Smooth muscle cell (in vitro differentiated cells): ENCODE results near the gene MC2R. TPM values are rescaled to one million over a fixed set of nuclear protein-coding genes. Genes with fewer than 3 reads are reported as not detected.

ENCODE experiments used
- DNase-seq: peaks from one replicate; lab custom pipeline; 2025; ENCODE audit not compliant: unreplicated experiment; lab: John Stamatoyannopoulos, UW
- H2AFZ ChIP-seq: fragments of 200-600 bp; sonication (generic); 2 replicates; pipeline ENCODE4 v1.6.0; 2016; ENCODE audit warnings: antibody characterized with exemption, low read depth, mild to moderate bottlenecking
- H3F3A ChIP-seq: fragments of 200-600 bp; sonication (generic); 2 replicates; pipeline ENCODE4 v1.6.0; 2017; ENCODE audit warnings: antibody characterized with exemption, low read depth
- H3K27ac ChIP-seq: fragments of 200-600 bp; sonication (generic); 2 replicates; pipeline ENCODE4 v1.5.1; 2016; ENCODE audit warnings: low read depth, mild to moderate bottlenecking
- H3K27me3 ChIP-seq: fragments of 200-600 bp; sonication (generic); 2 replicates; pipeline ENCODE4 v1.6.1; 2016; ENCODE audit warnings: low read depth, mild to moderate bottlenecking
- H3K36me3 ChIP-seq: fragments of 200-600 bp; sonication (generic); 2 replicates; pipeline ENCODE4 v1.5.1; 2016; ENCODE audit warnings: low read depth
- H3K4me1 ChIP-seq: fragments of 200-600 bp; sonication (generic); 2 replicates; pipeline ENCODE4 v1.5.1; 2016; ENCODE audit warnings: low read depth
- H3K4me2 ChIP-seq: fragments of 200-600 bp; sonication (generic); 2 replicates; pipeline ENCODE4 v1.6.0; 2016; ENCODE audit warnings: mild to moderate bottlenecking
- H3K4me3 ChIP-seq: fragments of 200-600 bp; sonication (generic); 2 replicates; pipeline ENCODE4 v1.5.1; 2016; ENCODE audit warnings: mild to moderate bottlenecking
- H3K79me2 ChIP-seq: fragments of 200-600 bp; sonication (generic); 2 replicates; pipeline ENCODE4 v1.6.0; 2016; ENCODE audit warnings: low read depth, mild to moderate bottlenecking
- H3K9ac ChIP-seq: fragments of 200-600 bp; sonication (generic); 2 replicates; pipeline ENCODE4 v1.6.0; 2016; ENCODE audit warnings: low read depth
- H3K9me3 ChIP-seq: fragments of 200-600 bp; sonication (generic); replicated peaks from 2 replicates; pipeline ENCODE4 v1.5.1; 2016; ENCODE audit warnings: low read depth
- H4K20me1 ChIP-seq: fragments of 200-600 bp; sonication (generic); 2 replicates; pipeline ENCODE4 v1.6.0; 2016; ENCODE audit warnings: low read depth
- CTCF ChIP-seq: fragments of 200-600 bp; sonication (generic); IDR thresholded peaks from 2 replicates; pipeline ENCODE4 v1.5.1; 2017; ENCODE audit warnings: borderline replicate concordance, mild to moderate bottlenecking, antibody characterized with exemption; ENCODE audit not compliant: insufficient read depth, poor library complexity, severe bottlenecking
- WGBS: methylation state at CpG from one replicate; pipeline ENCODE4 v1.1.7; 2016; ENCODE audit warnings: low lambda C conversion rate; 5-methylcytosine and 5-hydroxymethylcytosine counted together
- polyA plus RNA-seq: library from polyadenylated mRNA; unstranded; fragments of >200 nt; fragmentation: Nextera tagmentation; extraction: Ambion mirVana; gene quantifications from 2 replicates; pipeline ENCODE4 v1.2.1, GENCODE V29; 2016
- total RNA-seq: library from RNA; depleted of rRNA; stranded (reverse); fragments of >200 nt; gene quantifications from 2 replicates; pipeline ENCODE4 v1.2.3, GENCODE V29; 2014

The MC2R gene
- total and polyA plus RNA-seq, 2 experiments from 2014 or later: not detected

- no peak overlapping the region for H3K27ac ChIP-seq
- no peak overlapping the region for H3K9ac ChIP-seq
- no peaks in the 10 kb centered on the region for H3K79me2 ChIP-seq
- H2AFZ ChIP-seq: no peak overlapping the region
- H3K4me2 ChIP-seq: no peak overlapping the region
- no peaks in the 10 kb centered on the region for H3K36me3 ChIP-seq
- H3K4me1 ChIP-seq: no peaks in the 10 kb centered on the region
- no peaks in the 10 kb centered on the region for H3K27me3 ChIP-seq
- H3K9me3 ChIP-seq: no peaks in the 10 kb centered on the region
- 93% methylated on average over 6 of the region's 6 CpGs for WGBS
- H3K4me3 ChIP-seq: no peak overlapping the region
- H3F3A ChIP-seq: no peaks in the 10 kb centered on the region
- TF ChIP-seq CTCF: no peak
- DNase-seq: no peak
- H4K20me1 ChIP-seq: no peaks in the 10 kb centered on the region
These were observed 19.3 kb upstream of the MC2R start for GRCh38 chr18:13934676-13935075.

GRCh38 chr18:13934058-13934457 lies 18.7 kb upstream of the MC2R start:
- peaks cover under 1% of the 10 kb centered on the region for H3K9me3 ChIP-seq
- 88% methylated on average over 3 of the region's 3 CpGs for WGBS

GRCh38 chr18:13932285-13933025 lies 17.1 kb upstream of the MC2R start:
- no peak for TF ChIP-seq CTCF
- H3K79me2 ChIP-seq: no peaks in the 10 kb centered on the region

More at GRCh38 chr18:13934058-13934457, 18.7 kb upstream of the MC2R start:
- Histone ChIP-seq H3K4me2 (no peak overlapping the region), H3K36me3 (no peaks in the 10 kb centered on the region), H3K27ac (no peak overlapping the region), H3F3A (no peaks in the 10 kb centered on the region), H3K4me1 (no peaks in the 10 kb centered on the region), H2AFZ (no peak overlapping the region), H3K79me2 (no peaks in the 10 kb centered on the region), H3K27me3 (no peaks in the 10 kb centered on the region), H3K9ac (no peak overlapping the region), H4K20me1 (no peaks in the 10 kb centered on the region), H3K4me3 (no peak overlapping the region)
- no peak for TF ChIP-seq CTCF
- no peak for DNase-seq

GRCh38 chr18:13930964-13931363 lies 15.6 kb upstream of the MC2R start:
- H3K27me3 ChIP-seq: no peaks in the 10 kb centered on the region
- WGBS: 80% methylated on average over 2 of the region's 2 CpGs
- H3K36me3 ChIP-seq: no peaks in the 10 kb centered on the region
- H3K4me1 ChIP-seq: no peaks in the 10 kb centered on the region
- no peak overlapping the region for H3K4me3 ChIP-seq
- no peak for TF ChIP-seq CTCF
- no peak overlapping the region for H3K27ac ChIP-seq
- no peaks in the 10 kb centered on the region for H4K20me1 ChIP-seq
- H3K79me2 ChIP-seq: no peaks in the 10 kb centered on the region
- peaks cover 5% of the 10 kb centered on the region for H3K9me3 ChIP-seq
- H3K4me2 ChIP-seq: no peak overlapping the region
- no peak for DNase-seq
- H2AFZ ChIP-seq: no peak overlapping the region
- H3F3A ChIP-seq: no peaks in the 10 kb centered on the region
- no peak overlapping the region for H3K9ac ChIP-seq

More at GRCh38 chr18:13932285-13933025, 17.1 kb upstream of the MC2R start:
- Histone ChIP-seq H3K27ac (no peak overlapping the region), H3F3A (no peaks in the 10 kb centered on the region), H3K4me3 (no peak overlapping the region), H4K20me1 (no peaks in the 10 kb centered on the region), H3K4me2 (no peak overlapping the region), H3K4me1 (no peaks in the 10 kb centered on the region), H2AFZ (no peak overlapping the region), H3K9me3 (peaks cover 5% of the 10 kb centered on the region), H3K9ac (no peak overlapping the region), H3K36me3 (no peaks in the 10 kb centered on the region), H3K27me3 (no peaks in the 10 kb centered on the region)
- WGBS: 65% methylated on average over 10 of the region's 10 CpGs
- no peak for DNase-seq
